Karpas-422 (cell line): Measurements from ENCODE around the gene GAMT. TPM values are rescaled to one million over a fixed set of nuclear protein-coding genes. Genes with fewer than 3 reads are reported as not detected.

Experiments
- DNase-seq: peaks from one replicate; pipeline ENCODE4 v3.0.0-alpha.2; 2015
- H2AFZ ChIP-seq: fragments of 200-600 bp; sonication (generic); 2 replicates; pipeline ENCODE4 v1.6.1; 2014; ENCODE audit warnings: antibody characterized with exemption, low read length, mixed read lengths
- H3K27ac ChIP-seq: fragments of 200-600 bp; sonication (generic); 2 replicates; pipeline ENCODE4 v1.5.1; 2014; ENCODE audit warnings: mild to moderate bottlenecking, low read length, moderate library complexity
- H3K27me3 ChIP-seq: fragments of 200-600 bp; sonication (generic); 2 replicates; pipeline ENCODE4 v1.6.1; 2014; ENCODE audit warnings: low read length, mixed read lengths
- H3K36me3 ChIP-seq: fragments of 200-600 bp; sonication (generic); 2 replicates; pipeline ENCODE4 v1.6.1; 2014; ENCODE audit warnings: low read length, mixed read lengths; ENCODE audit not compliant: insufficient read depth
- H3K4me1 ChIP-seq: fragments of 200-600 bp; sonication (generic); 2 replicates; pipeline ENCODE4 v1.6.1; 2014; ENCODE audit warnings: mild to moderate bottlenecking, low read length, mixed read lengths
- H3K4me2 ChIP-seq: fragments of 200-600 bp; sonication (generic); 2 replicates; pipeline ENCODE4 v1.6.1; 2014; ENCODE audit warnings: low read length, low read depth, mild to moderate bottlenecking; ENCODE audit not compliant: poor library complexity, severe bottlenecking
- H3K4me3 ChIP-seq: fragments of 200-600 bp; sonication (generic); 2 replicates; pipeline ENCODE4 v1.5.1; 2014; ENCODE audit warnings: mild to moderate bottlenecking, antibody characterized with exemption, low read length, mixed read lengths
- H3K79me2 ChIP-seq: fragments of 200-600 bp; sonication (generic); 2 replicates; pipeline ENCODE4 v1.6.1; 2014; ENCODE audit warnings: mild to moderate bottlenecking, low read length, mixed read lengths
- H3K9ac ChIP-seq: fragments of 200-600 bp; sonication (generic); 2 replicates; pipeline ENCODE4 v1.6.0; 2014; ENCODE audit warnings: low read length
- H3K9me2 ChIP-seq: fragments of 200-600 bp; sonication (generic), shearing (Covaris generic); replicated peaks from 2 replicates; pipeline ENCODE4 v1.6.0; 2014; ENCODE audit warnings: mild to moderate bottlenecking, low read length, moderate library complexity; ENCODE audit not compliant: insufficient read depth
- H3K9me3 ChIP-seq: fragments of 300-700, 200-600 bp; sonication (generic); 2 replicates; pipeline ENCODE4 v1.6.1; 2014; ENCODE audit warnings: low read length, mixed read lengths
- H4K20me1 ChIP-seq: fragments of 200-600 bp; sonication (generic); 2 replicates; pipeline ENCODE4 v1.6.1; 2014; ENCODE audit warnings: mild to moderate bottlenecking, antibody characterized with exemption, low read length, low read depth; ENCODE audit not compliant: insufficient read depth
- total RNA-seq: library from RNA; depleted of rRNA; stranded (reverse); fragments of >200 nt; shearing (Covaris generic); gene quantifications from 2 replicates; pipeline ENCODE4 v1.2.3, GENCODE V29; 2014; ENCODE audit warnings: low replicate concordance

GAMT gene
- total RNA-seq, 1 experiment from 2014 or later, result 63.7 TPM

- DNase-seq, result peak; percentile 100
- Histone ChIP-seq H3K27ac (peak overlapping the region; percentile 79), H3K4me2 (peak overlapping the region; percentile 93), H3K4me1 (peaks cover 35% of the 10 kb centered on the region), H3K9ac (peak overlapping the region; percentile 77), H3K9me2 (no peaks in the 10 kb centered on the region), H3K36me3 (peaks cover 12% of the 10 kb centered on the region; the same call in 1 of the 2 replicates), H2AFZ (no peak overlapping the region), H3K27me3 (no peaks in the 10 kb centered on the region), H4K20me1 (peaks cover 35% of the 10 kb centered on the region), H3K4me3 (peak overlapping the region; percentile 65), H3K9me3 (no peaks in the 10 kb centered on the region), H3K79me2 (peaks cover 42% of the 10 kb centered on the region)
Observed at GRCh38 chr19:1406774-1407527, 5.6 kb upstream of the GAMT start.

GRCh38 chr19:1402411-1403070 lies 1.2 kb upstream of the GAMT start:
- Histone ChIP-seq H3K4me1 (peaks cover 41% of the 10 kb centered on the region), H3K36me3 (peaks cover 4% of the 10 kb centered on the region; the same call in 1 of the 2 replicates), H3K9me3 (no peaks in the 10 kb centered on the region), H3K4me3 (peak overlapping the region; percentile 34; the same call in 1 of the 2 replicates), H3K9ac (peak overlapping the region; percentile 41; the same call in 1 of the 2 replicates), H3K27ac (no peak overlapping the region), H4K20me1 (0 out of 2 replicates have a peak, but pooled peaks cover 5% of the 10 kb centered on the region), H3K79me2 (peaks cover 21% of the 10 kb centered on the region), H3K4me2 (peak overlapping the region; percentile 91), H3K27me3 (no peaks in the 10 kb centered on the region), H2AFZ (no peak overlapping the region), H3K9me2 (no peaks in the 10 kb centered on the region)
- no peak for DNase-seq

GRCh38 chr19:1401889-1402217 lies 511 bp upstream of the GAMT start:
- no peak overlapping the region for H3K27ac ChIP-seq
- H3K9ac ChIP-seq, result peak overlapping the region; percentile 93
- peak overlapping the region; percentile 97 for H3K4me3 ChIP-seq

GRCh38 chr19:1400281-1401137 lies 833 bp downstream of the GAMT start:
- peak overlapping the region; percentile 57 for H3K27ac ChIP-seq
- peak overlapping the region; percentile 91 for H3K4me2 ChIP-seq
- peaks cover 29% of the 10 kb centered on the region for H3K4me1 ChIP-seq
- peaks cover 21% of the 10 kb centered on the region for H3K79me2 ChIP-seq
- no peaks in the 10 kb centered on the region for H3K9me2 ChIP-seq
- H3K36me3 ChIP-seq, result peaks cover 4% of the 10 kb centered on the region; the same call in 1 of the 2 replicates
- H3K4me3 ChIP-seq, result peak overlapping the region; percentile 97
- no peaks in the 10 kb centered on the region for H3K27me3 ChIP-seq
- peak; percentile 68 for DNase-seq
- peak overlapping the region; percentile 49; the same call in 1 of the 2 replicates for H2AFZ ChIP-seq
- H4K20me1 ChIP-seq, result 0 out of 2 replicates have a peak, but pooled peaks cover 5% of the 10 kb centered on the region
- H3K9me3 ChIP-seq, result no peaks in the 10 kb centered on the region
- H3K9ac ChIP-seq, result peak overlapping the region; percentile 93

More at GRCh38 chr19:1401889-1402217, 511 bp upstream of the GAMT start:
- H2AFZ ChIP-seq, result no peak overlapping the region
- H3K4me1 ChIP-seq, result peaks cover 39% of the 10 kb centered on the region
- H3K79me2 ChIP-seq, result peaks cover 21% of the 10 kb centered on the region
- no peaks in the 10 kb centered on the region for H3K27me3 ChIP-seq
- no peaks in the 10 kb centered on the region for H3K9me3 ChIP-seq
- H4K20me1 ChIP-seq, result 0 out of 2 replicates have a peak, but pooled peaks cover 5% of the 10 kb centered on the region
- no peaks in the 10 kb centered on the region for H3K9me2 ChIP-seq
- H3K36me3 ChIP-seq, result peaks cover 4% of the 10 kb centered on the region; the same call in 1 of the 2 replicates
- DNase-seq, result no peak
- peak overlapping the region; percentile 91 for H3K4me2 ChIP-seq

- Histone ChIP-seq H3K9me3 (no peaks in the 10 kb centered on the region), H3K4me1 (peaks cover 29% of the 10 kb centered on the region), H3K9ac (peak overlapping the region; percentile 93), H2AFZ (no peak overlapping the region), H3K79me2 (peaks cover 21% of the 10 kb centered on the region), H4K20me1 (0 out of 2 replicates have a peak, but pooled peaks cover 5% of the 10 kb centered on the region), H3K36me3 (peaks cover 4% of the 10 kb centered on the region; the same call in 1 of the 2 replicates), H3K9me2 (no peaks in the 10 kb centered on the region), H3K27me3 (no peaks in the 10 kb centered on the region), H3K27ac (no peak overlapping the region), H3K4me3 (peak overlapping the region; percentile 97; the same call in 1 of the 2 replicates), H3K4me2 (peak overlapping the region; percentile 91)
- DNase-seq, result no peak
Observed at GRCh38 chr19:1399745-1400144, 1.6 kb downstream of the GAMT start.

- no peak overlapping the region for H3K9ac ChIP-seq
- H3K9me2 ChIP-seq, result no peaks in the 10 kb centered on the region
- H3K4me2 ChIP-seq, result no peak overlapping the region
- no peak for DNase-seq
- H3K27me3 ChIP-seq, result no peaks in the 10 kb centered on the region
- peaks cover 21% of the 10 kb centered on the region for H3K79me2 ChIP-seq
- no peak overlapping the region for H2AFZ ChIP-seq
- H3K36me3 ChIP-seq, result peaks cover 4% of the 10 kb centered on the region; the same call in 1 of the 2 replicates
- peaks cover 29% of the 10 kb centered on the region for H3K4me1 ChIP-seq
- no peak overlapping the region; the same call in 1 of the 2 replicates for H3K4me3 ChIP-seq
- no peak overlapping the region for H3K27ac ChIP-seq
- 0 out of 2 replicates have a peak, but pooled peaks cover 5% of the 10 kb centered on the region for H4K20me1 ChIP-seq
- no peaks in the 10 kb centered on the region for H3K9me3 ChIP-seq
Observed at GRCh38 chr19:1399079-1399478, 2.3 kb downstream of the GAMT start.

- Histone ChIP-seq H3K27me3 (no peaks in the 10 kb centered on the region), H3K4me2 (no peak overlapping the region), H3K4me3 (no peak overlapping the region), H3K9me3 (no peaks in the 10 kb centered on the region), H3K27ac (no peak overlapping the region), H3K9me2 (no peaks in the 10 kb centered on the region), H3K9ac (no peak overlapping the region), H3K36me3 (peaks cover 4% of the 10 kb centered on the region; the same call in 1 of the 2 replicates), H2AFZ (no peak overlapping the region), H4K20me1 (0 out of 2 replicates have a peak, but pooled peaks cover 5% of the 10 kb centered on the region), H3K79me2 (peaks cover 21% of the 10 kb centered on the region), H3K4me1 (peaks cover 26% of the 10 kb centered on the region)
- DNase-seq, result peak; percentile 72
Observed at GRCh38 chr19:1397838-1398237, 3.5 kb downstream of the GAMT start.
